ACHN (cell line): ENCODE results near the gene ELOVL5.
"Not testable (repeated sequence)": the region's sequence is repeated elsewhere in the genome, so short reads cannot be mapped to it uniquely, and the experiment has no call there.

Source experiments
- DNase-seq: peaks from one replicate; pipeline ENCODE4 v3.0.0-alpha.2; 2015
- in situ Hi-C: cut with HindIII; loops from 2 replicates; pipeline ENCODE4 v1.10.0; 2017; ENCODE audit warnings: low sequenced_read_pairs, low pct_ligation_motif_present, low pct_unique_long_range_greater_than_20kb

The ELOVL5 gene

DNA sequence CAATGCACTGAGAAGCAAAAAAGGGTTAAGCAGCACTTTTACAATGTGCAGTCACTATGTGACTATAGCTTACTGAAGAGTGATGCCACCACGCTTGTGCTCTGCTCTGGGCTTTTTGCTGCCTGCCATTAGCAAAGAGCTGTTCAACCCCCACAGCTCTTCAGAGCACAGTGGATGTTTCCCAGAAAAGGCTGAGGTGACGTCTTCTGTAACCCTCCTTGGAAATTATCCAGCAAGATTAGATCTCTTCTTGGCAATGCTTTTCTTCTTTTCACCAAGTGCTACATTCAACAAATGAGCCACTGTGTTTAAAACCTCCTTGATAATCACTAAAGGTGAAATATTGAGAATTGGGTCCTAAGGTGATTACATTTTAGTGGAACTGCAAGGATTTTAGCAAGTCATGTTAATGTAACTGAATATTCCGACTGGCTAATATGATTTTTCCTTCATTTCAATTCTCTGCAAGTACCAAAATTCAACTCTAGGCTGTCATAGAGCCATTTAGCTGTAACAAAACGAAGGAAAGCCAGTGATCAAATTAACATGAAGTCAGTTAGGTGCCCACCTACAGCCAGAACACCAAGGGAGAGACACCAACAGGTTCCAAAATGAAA lies 34.9 kb downstream of the ELOVL5 start:
- in situ Hi-C loops: no loop called here
- DNase-seq: no peak

DNA sequence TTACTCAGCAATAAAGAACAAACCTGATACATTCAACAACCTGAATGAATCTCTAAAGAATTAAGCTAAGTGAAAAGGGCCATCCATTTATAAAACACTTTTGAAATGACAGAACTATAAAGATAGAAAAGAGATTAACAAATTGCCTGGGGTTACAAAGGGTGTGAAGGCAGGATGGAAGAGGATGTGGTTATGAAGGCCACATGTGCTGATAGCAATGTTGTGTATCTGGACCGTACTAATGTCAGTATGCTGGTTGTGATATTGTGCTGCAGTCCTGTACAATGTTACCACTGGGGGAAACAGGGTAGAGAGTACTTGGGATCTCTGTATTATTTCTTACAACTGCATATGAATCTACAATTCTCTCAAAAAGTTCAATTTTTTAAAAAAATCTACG lies 36.4 kb downstream of the ELOVL5 start:
- DNase-seq: no peak
- in situ Hi-C loops: no loop called here

DNA sequence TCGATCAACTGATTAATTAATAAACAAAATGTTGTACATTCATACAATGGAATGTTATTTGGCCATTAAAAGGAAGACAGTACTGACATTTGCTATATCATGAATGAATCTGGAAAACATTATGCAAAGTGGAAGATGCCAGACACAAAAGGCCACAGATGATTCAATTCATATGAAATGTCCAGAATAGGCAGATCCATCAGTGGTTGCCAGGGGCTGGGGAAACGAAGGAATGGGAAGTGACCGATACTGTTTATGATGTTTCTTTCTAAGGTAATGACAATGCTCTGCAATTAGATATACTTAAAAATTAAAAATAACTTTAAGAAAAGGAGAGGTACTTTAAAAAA lies 37.2 kb downstream of the ELOVL5 start:
- in situ Hi-C loops: no loop called here
- DNase-seq: no peak

DNA sequence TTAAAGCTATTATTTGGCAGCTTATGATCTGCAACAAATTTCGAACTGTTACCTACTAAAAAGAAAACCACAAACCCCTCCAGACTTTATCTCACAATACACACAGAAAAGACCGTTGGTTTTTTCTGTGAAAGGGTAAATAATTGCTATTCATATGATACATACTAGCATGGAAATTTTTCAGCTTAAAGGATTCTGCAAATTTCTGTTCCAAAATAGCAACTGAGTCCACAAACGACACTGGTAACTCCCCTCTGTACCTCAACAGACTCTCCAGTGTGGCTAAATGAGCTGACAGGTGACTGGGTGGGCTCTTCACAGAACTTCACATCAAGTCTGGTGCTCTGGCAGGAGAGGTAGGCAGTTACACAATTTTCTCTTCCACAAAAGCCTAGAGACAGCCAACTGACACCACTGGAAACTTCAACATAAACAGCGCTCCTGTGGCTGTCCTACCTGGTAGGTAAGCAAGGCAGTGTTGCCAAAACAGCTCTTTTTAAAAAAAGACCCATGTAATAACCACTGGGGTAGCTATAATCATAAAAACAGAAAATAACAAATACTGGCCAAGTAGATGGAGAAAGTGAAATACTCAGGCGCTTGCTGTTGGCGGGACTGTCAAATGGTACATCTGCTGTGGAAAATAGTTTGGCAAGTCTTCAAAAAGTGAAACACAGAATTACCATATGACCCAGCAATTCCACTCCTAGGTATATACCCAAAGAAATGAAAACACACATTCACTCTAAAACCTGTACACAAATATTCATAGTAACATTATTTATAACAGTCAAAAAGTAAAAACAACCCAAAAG lies 37.8 kb downstream of the ELOVL5 start:
- DNase-seq: no peak
- in situ Hi-C loops: no loop called here

DNA sequence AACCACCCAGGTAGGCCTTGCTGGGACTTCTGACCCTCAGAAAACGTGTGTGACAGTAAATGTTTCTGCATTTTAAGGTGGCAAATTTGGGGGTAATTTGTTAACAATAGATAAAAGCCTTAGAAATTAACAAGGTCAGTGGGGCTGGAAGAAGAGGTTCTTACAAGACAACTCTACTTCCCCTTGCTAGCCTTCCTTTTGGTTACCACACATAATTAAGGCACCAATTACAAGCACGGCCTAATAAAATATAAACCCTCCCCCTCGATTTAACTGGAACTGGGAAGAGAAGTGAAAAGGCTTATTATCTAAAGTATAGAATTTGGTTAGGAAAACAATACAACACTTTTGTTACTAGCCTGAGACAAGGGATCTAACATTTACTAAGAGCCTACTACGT lies 38.8 kb downstream of the ELOVL5 start:
- in situ Hi-C loops: no loop called here
- no peak for DNase-seq

DNA sequence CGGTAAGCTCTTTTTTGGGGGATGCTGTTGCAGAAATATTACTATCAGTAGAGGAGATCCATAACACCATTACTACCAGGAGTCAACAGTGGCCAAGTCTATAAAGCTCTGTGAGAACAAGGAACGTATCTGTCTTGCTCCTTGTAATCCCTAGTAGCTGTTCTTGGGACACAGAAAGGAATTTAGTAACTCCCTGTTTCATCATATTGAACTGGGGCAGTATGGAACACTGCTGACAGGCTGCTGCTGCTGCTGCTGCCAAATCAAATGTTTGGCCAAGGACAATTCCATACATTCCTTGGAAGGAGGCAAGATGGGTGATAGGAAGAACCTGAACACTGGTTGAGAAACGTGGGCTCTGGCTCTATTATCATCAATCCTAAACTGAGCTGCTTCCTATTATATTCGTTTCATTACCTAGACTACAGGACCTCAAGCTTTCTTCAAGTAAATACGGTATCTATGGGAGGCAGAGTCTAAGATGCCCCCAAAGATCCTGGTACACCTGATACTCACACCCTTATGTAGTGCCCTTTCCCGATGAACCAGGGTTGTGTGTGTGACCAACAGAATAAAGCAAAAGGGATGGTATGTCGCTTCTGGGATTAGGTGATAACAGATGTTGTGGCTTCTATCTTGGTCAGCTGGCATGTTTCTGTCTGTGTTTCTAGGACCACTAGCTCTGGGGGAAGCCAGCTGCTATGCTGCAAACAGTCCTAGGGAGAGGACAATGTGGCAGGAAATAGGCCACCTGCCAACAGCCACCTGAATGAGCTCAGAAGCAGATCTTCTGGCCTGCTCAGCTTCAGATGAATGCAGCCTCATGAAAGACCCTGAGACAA lies 39.5 kb downstream of the ELOVL5 start:
- no peak for DNase-seq
- in situ Hi-C loops: no loop called here

DNA sequence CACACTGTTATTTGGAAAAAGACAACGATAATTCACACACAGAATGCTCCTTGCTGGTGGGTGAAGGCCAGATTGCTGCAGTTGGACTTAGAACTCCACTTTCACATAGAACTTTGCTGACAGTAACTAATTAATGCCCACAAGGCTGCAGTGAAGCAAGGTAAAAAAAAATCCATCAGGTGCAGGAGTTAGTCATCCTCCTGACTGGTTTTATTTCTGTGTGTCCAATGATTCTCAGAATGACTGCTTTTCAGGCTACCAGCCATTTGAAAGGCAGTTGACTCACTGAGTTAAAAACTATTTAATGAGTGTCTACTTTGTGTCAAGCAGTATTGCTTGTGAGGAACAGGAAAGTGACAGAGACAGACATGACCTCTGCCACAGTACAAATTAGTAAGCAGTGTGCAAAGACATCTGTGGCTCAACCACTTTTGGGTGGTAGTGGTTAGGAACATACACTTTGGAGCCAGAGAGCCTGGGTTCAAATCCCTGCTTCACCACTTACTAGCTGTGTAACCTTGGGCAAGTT lies 41.9 kb downstream of the ELOVL5 start:
- DNase-seq: peak; percentile 69
- in situ Hi-C loops: no loop called here

DNA sequence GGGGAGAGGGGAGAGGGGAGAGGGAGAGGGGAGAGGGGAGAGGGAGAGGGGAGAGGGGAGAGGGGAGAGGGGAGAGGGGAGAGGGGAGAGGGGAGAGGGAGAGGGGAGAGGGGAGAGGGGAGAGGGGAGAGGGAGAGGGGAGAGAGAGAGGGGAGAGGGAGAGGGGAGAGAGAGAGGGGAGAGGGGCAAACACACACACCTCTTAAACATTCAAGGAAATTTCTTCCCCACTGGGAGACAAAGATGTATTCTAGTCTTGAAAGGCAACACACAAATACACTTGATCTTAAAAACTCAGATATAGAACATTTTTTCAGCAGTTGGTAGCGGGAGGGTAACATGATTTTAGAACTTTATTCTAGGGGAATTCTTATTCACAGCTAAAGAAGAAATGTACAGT lies 42.5 kb downstream of the ELOVL5 start:
- DNase-seq, in situ Hi-C loops: not testable (repeated sequence)

DNA sequence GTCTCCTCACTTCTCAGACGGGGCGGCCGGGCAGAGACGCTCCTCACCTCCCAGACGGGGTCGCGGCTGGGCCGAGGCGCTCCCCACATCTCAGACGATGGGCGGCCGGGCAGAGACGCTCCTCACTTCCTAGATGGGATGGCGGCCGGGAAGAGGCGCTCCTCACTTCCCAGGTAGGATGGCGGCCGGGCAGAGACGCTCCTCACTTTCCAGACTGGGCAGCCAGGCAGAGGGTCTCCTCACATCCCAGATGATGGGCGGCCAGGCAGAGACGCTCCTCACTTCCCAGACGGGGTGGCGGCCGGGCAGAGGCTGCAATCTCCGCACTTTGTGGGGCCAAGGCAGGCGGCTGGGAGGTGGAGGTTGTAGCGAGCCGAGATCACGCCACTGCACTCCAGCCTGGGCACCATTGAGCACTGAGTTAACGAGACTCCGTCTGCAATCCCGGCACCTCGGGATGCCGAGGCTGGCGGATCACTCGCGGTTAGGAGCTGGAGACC lies 43.2 kb downstream of the ELOVL5 start:
- DNase-seq, in situ Hi-C loops: not testable (repeated sequence)

DNA sequence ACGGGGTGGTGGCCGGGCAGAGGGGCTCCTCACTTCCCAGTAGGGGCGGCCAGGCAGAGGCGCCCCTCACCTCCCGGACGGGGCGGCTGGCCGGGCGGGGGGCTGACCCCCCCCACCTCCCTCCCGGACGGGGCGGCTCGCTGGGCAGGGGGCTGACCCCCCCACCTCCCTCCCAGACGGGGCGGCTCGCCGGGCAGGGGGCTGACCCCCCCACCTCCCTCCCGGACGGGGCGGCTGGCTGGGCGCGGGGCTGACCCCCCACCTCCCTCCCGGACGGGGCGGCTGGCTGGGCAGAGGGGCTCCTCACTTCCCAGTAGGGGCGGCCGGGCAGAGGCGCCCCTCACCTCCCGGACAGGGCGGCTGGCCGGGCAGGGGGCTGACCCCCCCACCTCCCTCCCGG lies 43.8 kb downstream of the ELOVL5 start:
- DNase-seq, in situ Hi-C loops: not testable (repeated sequence)

DNA sequence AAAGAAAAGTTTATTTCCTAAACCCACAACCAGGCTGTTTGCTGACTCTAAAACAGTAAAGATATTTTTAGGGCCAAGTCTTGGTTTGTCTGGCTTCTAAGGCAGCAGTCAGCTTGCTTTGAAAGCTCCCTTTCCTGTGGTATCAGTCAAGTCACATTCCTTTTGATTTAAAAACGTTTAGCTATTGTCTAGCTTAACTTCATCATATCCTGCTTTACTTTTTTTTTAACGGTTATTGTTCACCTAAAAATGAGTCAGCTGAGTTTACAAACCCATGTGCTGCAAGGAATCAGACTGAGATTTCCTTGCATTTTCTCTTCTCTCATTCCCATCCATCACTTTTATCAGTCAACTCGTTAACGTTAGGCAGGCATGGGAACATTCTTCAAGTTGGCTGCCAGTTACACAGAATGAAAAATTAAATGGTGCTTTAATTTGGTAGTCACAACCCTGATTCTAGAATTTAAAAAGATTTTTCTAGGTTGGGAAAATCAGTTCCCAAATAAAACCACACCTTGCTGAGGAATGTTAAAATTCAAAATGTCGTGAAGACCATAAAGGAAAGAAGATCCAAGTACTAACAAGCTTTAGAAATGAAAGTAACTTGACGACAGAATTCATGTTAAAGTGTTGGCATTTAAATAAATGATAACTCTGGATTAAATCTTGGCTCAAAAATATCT lies 45.9 kb downstream of the ELOVL5 start:
- in situ Hi-C loops: no loop called here
- peak; percentile 75 for DNase-seq

DNA sequence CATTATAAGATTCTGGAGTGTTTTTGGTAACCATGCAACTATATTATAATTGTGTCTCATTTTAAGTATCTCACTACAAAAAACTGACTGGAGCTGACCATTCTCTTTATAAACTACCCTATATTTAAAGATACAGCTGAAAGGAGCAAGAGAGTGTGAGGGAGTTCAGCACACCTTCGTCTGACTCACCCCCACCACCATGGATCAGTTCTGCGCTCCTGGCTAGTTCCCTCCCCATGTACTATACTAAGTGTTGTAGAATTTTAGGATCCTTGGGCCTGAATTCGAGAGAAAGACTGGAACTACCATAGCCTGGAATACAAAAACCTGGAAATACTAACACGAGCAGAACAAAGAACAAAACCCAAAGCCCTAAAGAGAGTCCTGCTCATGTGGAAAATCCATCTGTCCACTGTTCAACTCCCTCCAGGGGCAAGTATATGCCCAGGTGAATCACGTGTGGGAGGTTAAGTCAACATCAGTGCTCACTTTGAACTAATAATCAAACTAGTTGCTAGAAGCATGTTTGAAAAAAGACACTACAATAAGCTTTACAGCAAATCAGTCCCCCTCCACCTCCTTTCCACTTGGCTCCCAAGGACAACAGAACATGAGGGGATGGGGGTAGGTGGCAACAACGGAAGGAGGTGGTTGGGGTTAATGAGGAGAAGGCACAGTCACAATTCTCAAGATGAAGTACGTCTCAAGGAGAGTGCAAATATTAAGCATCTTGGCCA lies 46.8 kb downstream of the ELOVL5 start:
- in situ Hi-C loops: no loop called here
- no peak for DNase-seq

DNA sequence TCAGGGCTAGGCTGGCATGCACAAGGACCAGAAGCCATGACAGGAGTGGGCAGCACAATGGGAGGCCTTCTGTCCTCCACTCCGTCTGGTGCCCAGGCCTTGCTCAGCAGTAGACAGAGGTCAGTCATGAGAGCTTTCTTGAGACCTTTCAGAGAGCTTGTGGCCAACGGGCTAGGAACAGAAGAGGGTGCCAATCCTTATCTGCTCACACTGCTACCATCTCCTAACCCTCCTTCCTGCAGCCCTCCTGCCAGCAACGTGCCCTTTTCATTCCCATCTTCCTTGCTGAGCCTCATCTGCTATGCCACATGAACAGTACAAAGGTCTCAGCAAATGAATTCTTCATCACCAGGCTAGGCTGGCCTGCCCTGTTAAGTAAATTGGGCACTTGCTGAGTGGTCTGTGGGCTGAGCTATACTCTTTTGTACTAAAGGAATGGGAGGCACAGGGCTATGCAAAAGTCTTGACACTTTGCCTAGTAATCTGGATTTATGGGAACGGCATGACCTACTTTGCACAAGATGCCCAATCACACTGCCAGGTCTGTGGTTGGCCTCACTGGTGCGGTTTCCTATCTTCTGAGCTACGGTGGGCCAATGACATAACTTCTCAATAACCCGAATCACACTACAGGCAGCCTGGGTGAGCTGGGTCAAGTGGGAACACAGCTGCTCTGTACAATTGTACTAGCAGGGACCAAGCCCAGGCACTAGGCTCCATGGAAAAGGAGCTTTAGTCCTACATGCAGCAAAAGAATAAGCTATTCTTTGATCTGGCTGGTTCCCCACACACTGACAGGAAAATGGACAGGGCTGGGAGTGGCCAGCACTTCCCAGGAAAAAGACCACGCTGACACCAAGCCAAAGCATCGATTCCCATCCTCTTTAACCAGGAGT lies 47.8 kb downstream of the ELOVL5 start:
- in situ Hi-C loops: no loop called here
- no peak for DNase-seq

DNA sequence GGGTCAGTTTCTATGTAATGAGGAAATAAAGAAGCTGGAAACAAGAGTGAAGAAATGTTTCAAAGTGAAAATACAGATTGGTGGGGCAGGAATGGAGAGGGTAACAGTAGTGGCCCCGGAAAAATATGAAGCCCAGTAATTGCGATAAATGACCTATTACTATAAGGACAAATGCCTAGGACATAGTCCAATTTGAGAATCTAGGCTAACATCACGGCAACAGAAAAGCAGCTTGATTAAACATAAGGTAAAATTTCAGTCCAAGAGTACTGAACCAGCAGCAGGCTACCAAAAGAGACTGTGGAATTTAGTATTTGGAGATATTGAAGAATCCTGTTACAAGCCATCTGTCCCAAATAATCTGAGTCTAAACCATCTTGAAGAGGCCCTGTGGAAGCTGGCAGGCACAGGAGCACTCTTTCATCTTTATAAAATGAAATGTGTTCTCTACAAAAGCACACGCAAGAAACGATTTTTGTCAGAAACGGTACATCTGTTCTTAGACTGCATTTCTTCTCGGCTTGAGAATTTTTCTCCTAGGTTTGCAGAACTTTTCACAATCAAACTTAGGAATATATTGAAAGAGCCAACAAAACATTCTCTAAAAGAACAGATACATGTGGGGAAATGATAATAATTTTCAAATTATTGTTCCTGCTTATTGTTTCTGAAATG lies 49.3 kb downstream of the ELOVL5 start:
- in situ Hi-C loops: no loop called here
- no peak for DNase-seq

DNA sequence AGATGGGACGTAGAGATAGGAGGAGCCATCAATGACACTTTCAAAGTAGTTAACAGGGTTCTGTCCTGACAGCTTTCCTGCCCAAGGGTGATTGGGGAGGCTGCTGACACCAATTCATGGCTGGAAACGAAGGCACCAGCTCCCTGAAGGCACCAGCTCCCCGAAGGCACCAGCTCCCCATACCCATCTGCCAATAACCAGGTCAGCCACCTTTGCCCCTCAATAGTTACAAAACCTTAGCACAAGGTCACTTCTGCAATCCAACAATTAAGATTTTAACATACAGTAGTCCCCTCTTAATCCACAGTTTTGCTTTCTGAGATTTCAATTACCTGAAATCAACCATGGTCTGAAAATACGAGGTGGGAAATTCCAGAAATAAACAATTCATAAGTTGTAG lies 51.7 kb downstream of the ELOVL5 start:
- in situ Hi-C loops: no loop called here
- DNase-seq: no peak

DNA sequence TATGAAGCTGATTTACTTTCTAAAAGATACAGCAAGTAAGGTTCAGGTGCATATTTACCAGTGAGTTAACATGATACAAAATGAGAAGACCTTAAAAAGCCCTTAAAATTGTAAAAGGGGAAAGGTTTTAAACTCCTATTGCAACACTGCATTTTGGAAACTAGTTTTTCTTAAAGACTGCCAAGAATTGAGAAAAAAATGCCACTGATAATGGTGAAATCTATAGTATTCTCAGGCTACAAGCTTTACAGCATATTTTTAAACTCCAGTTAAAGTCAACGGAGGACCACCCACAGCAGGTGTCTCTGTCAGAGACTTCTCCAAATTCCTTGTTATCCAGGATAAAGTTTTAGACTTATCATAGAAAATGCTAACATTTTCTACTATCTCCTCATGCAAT lies 53.6 kb downstream of the ELOVL5 start:
- DNase-seq: no peak
- in situ Hi-C loops: no loop called here

DNA sequence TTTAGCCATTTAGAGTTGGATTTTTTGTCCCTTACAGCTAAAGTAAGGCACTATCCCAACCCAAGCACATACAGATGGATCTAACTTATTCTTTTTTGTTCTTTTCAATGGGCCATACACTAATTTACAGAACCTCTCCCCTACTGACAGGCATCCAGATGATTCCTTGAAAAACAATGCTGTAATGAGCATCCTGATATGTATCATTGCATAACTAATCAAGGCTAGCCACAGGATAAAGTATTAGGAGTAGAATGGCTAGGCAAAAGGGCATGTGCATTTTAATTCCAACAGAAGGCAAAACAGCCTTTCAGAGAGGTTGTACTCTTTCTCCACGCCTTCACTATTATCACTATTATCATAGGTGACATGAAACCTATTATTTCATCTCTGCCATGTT lies 54.1 kb downstream of the ELOVL5 start:
- in situ Hi-C loops: no loop called here
- DNase-seq: no peak
